Inflammatory macrophage treated with lipopolysaccharide for 4 hours (primary cell): ENCODE results near the gene PCDH8.
"Not testable (repeated sequence)": the region's sequence is repeated elsewhere in the genome, so short reads cannot be mapped to it uniquely, and the experiment has no call there.

Source experiments
- DNase-seq: peaks from one replicate; pipeline ENCODE4 v3.0.0-alpha.2; 2020

PCDH8 gene

DNA sequence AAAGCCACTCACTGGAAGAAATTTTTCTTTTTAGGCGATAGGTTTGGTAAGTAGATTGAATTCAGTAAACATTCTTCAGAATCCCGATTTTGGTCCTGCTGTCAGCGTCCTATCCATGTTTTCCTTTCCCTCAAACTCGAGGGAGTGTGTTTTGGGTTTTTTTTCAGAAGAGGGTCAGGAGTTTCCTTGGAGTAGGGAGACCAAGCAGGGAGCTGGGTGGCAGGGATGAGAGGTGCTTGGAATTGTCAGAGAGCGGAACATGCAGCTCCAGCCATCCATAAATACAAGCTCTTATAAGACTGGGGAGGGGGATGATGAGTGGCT lies 1.6 kb upstream of the PCDH8 start:
- no peak for DNase-seq

DNA sequence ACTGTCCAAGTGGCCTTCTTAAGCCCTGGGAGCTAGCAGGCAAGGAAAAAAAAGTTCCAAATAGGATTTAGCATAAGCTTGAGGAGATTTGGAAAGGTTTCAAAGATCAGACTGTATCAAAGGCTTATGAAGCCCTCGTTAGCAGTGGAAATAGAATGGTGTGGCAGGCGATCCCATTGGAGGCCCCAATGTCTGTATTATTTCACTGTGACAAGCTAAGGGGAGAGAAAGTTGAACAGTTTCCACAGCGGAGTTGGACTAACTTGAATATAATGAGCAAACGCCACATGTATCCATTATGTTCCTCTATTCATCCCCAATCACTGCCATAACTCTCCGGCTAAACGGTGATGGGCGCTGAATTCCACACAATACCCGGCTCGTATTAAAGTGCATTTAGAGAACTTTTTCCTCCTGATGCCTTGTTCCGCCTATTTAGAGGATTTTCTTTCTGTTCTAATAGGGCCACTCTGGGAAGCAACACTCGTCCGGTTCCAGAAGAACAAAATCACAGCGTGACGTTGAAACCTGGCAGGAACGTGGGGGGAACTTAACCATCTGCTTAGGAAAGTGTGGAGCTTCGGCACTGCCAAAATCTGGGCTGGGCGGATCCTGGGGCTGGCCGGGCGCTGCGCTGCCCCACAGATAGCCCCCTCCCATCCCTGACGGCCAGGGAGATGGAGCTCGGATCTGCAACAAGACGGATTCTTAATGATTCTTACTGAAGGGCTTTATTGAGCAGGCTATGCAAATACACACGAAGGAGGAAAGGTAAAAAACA lies 1.0 kb upstream of the PCDH8 start:
- DNase-seq, result no peak

DNA sequence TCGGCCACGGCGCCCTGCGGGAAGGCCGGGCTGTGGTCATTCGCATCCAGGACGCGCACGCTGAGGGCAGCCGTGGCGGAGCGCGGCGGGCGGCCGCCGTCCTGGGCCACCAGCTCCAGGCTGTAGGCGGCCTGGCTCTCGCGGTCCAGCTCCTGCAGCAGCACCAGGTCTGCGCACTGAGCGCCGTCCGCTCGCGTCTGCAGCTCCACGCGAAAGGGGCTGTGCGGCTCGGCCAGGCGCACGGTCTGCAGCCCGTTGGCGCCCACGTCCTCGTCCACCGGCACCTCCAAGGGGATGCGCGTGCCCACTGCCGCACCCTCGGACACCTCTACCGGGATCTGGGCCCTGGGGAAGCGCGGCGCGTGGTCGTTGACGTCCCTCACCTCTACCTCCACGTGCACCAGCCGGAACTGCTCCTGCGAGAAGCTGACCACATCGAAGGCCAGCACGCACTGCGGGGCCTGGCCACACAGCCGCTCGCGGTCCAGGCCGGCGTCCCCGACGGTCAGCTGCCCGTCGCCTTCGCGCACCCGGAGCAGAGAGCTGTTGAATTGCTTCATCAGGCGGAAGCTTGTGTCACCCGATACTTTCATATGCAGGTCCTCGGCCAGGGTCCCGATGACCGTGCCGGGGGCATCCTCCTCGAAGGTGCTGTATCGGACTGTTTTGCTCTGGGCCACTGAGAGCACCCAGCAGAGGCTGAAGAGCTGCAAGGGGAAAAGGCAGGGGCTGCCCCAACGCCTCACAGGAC lies 583 bp downstream of the PCDH8 start:
- no peak for DNase-seq

DNA sequence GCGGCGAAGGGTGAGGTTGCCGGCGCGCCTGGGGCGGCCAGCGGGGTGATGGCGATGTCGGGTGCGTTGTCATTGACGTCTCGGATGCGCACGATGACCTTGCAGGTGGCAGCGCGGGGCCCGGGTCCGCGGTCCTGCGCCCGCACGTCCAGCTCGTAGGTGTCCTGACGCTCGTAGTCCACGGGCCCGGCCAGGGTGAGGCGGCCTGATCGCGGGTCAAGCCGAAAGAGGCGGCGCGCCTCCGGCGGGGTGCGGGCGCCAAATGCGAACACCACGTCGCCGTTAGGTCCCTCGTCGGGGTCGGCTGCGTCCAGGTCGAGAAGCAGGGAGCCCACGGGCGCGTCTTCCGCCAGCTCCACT lies 1.1 kb downstream of the PCDH8 start:
- DNase-seq, result no peak

- peak; percentile 32 for DNase-seq
Measured at GRCh38 chr13:52846567-52847321, 1.7 kb downstream of the PCDH8 start.

- peak; percentile 21 for DNase-seq
Measured at GRCh38 chr13:52845766-52846566, 2.5 kb downstream of the PCDH8 start.

DNA sequence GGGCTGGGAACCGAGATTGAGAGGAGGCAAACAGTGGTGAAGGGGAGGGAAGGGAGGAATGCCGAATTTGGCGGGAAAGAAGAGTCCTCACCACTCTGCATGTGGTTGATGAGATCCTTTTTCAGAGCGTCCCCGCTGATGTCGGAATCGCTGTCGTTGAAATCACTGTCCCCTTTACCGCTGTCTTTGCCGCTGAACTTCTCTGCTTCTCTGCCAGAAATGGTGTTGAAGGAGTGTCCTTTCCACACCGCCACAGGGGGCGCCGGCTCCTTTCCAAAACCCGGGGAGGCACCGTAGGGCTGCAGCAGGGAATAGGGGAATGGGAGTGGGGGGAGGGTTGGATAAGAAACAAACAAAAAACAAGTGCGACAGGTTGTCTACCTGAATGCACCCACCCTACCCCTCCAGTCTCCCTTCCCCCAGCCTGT lies 3.1 kb downstream of the PCDH8 start:
- DNase-seq, result no peak

DNA sequence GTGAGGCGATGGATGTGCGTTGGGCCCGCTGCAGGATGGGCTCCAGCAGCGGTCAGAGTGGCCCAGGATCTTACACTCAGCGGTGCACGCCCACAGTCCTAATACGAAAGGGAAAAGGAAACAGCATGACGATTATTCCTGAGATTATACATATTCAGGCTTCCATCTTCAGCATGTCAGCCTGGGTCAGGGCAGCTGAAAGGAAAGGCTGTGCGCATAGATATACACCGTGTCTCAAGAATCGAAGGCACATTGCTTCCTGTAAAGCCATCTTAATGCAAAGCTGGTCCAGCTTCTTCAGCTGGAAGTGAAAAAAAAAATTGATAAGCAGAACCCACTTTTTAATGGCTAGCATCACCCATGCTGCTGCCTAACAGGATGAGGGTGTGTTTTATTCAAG lies 3.6 kb downstream of the PCDH8 start:
- DNase-seq, result no peak

GRCh38 chr13:52842441-52842840 lies 6.0 kb downstream of the PCDH8 start:
- no peak for DNase-seq

GRCh38 chr13:52840066-52840465 lies 8.4 kb downstream of the PCDH8 start:
- no peak for DNase-seq

DNA sequence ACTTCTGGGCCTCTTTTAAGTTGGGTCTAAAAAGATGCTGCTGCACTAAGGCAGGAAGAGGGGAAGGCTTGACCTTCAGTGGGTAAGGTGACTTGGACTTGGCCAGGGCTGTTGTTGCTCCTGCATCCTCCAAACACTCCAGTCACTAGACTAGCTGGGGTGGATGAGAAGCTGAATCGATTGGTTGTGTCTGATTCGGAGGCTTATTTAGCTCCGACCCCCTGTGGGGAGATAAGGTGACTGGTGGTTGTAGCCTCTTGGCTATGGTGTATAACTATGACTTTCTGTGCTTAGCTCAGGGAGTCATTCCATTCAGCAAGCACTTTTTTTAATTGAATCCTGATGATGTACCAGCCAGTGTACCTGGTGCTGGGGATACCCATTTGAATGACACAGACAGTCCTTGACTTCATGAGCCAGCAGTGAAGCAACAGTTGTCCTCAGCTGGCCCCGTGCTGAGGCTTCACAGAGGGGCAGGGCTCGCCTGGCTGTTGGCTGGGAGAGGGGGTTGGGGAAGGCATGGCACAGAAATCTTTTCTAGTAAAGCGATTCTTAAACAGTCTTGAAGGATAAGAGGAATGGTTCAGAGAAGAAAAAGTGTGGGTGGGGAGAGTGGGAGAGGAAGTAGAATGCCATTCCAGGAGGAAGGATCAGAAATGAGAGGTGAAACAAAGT lies 9.9 kb downstream of the PCDH8 start:
- no peak for DNase-seq

- no peak for DNase-seq
Measured at GRCh38 chr13:52837850-52838249, 10.6 kb downstream of the PCDH8 start.

GRCh38 chr13:52835071-52835839 lies 13.2 kb downstream of the PCDH8 start:
- no peak for DNase-seq

- no peak for DNase-seq
Measured at GRCh38 chr13:52833296-52833875, 15.1 kb downstream of the PCDH8 start.

DNA sequence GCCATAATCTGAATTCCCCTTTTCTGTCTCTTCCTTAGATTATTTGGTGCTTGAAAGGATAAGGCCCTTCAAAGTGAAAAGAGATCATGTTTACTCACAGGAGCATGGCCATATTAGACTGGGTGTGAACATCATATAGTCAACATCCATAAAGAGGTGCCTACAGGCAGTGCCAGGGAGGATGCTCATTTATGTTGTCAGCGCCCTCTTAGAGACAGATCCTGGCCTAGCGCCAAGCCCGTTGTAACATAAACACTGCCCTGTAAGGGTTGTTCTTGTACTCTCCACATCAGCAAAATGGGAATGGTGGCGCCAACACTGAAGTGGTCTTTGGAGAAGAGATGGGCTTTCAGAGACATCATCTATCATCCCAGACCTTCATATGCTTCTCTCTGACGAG lies 16.1 kb downstream of the PCDH8 start:
- DNase-seq, result no peak

DNA sequence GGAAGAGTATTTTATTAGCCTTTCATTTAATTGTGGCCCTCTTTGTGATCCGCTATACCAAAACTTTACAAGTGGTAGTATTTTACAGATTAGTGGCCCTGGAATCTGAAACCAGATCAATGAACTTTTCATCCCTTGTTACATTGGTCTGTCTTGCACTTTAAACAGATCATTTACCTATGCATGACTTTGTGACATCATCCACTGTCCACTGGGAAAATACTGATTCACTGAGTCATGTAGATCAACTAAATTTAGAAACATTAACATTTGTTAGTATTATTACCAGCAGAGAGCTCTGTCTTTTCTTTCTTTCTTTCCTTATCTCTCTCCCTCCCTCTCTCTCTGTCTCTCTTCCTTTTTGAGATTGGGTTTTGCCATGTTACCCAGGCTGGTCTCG lies 17.5 kb downstream of the PCDH8 start:
- DNase-seq, result no peak

DNA sequence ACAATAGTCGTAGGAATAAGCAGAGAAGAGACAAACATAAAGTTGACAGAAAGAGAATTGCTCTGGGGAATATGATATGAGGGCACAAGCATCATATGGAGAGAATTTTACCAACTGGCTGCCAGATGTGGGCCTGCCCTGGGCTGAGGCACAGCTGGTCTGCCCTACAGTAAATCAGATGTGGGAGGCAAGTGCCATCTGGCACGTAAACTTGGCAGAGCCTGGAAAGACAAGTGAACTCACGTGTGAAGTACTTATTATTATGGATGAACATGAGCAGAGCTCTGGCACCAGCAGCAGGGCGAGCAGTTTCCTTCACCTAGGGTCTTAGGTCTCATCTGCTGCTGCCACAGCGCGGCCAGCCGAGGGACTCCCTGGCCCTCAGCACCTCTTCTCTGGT lies 20.6 kb downstream of the PCDH8 start:
- DNase-seq, result no peak

DNA sequence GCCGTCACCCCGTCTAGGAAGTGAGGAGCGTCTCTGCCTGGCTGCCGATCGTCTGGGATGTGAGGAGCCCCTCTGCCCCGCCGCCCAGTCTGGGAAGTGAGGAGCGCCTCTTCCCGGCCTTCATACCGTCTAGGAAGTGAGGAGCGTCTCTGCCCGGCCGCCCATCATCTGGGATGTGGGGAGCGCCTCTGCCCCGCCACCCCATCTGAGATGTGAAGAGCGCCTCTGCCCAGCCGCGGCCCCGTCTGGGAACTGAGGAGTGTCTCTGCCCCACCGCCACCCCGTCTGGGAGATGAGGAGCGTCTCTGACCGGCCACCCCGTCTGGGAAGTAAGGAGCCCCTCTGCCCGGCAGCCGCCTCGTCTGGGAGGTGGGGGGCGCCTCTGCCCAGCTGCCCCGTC lies 30.6 kb downstream of the PCDH8 start:
- not testable (repeated sequence) for DNase-seq

- DNase-seq, result no peak
Measured at GRCh38 chr13:52815330-52815729, 33.1 kb downstream of the PCDH8 start.

GRCh38 chr13:52812941-52813340 lies 35.5 kb downstream of the PCDH8 start:
- DNase-seq, result no peak

DNA sequence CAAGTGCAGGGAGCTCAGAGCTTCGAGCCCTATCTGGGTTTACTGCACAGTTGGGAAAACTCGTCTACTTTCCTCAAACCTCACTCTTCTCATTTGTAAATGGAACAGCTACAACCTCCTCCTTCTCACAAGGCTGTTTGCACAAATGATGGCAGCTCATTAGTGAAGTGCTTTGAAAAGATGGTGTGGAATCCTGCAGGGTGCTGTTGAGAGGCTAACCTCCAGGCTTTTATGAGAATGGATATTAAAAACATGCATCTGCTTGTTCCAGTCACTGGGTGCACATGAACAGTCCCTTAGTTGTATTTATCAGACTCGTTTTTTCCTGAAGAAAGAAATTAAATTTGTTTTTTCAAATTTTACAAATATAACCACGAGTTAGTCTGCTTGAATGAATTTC lies 36.6 kb downstream of the PCDH8 start:
- DNase-seq, result no peak
